HG03060 (cell line): ENCODE results near the gene YIF1B.
"Not testable (repeated sequence)": the region's sequence is repeated elsewhere in the genome, so short reads cannot be mapped to it uniquely, and the experiment has no call there.

Source experiments
- ATAC-seq: cut with Tn5 transposase; IDR thresholded peaks from one replicate; pipeline ENCODE4 v1.9.1; 2021; ENCODE audit warnings: low read depth, moderate number of reproducible peaks; ENCODE audit not compliant: unreplicated experiment

YIF1B gene

GRCh38 chr19:38315657-38316476 lies at the start of gene YIF1B:
Gene YIF1B (minus strand): TSS chr19:38315947. CDS start chr19:38315917, 30 bp downstream.
- ATAC-seq: peak; percentile 73

- not testable (repeated sequence) for ATAC-seq
Observed at GRCh38 chr19:38362946-38363688, 47.4 kb upstream of the YIF1B start.

- no peak for ATAC-seq
Observed at GRCh38 chr19:38362076-38362945, 46.6 kb upstream of the YIF1B start.

GRCh38 chr19:38361633-38362075 lies 45.9 kb upstream of the YIF1B start:
- ATAC-seq: no peak

GRCh38 chr19:38360839-38361631 lies 45.3 kb upstream of the YIF1B start:
- no peak for ATAC-seq

- no peak for ATAC-seq
Observed at GRCh38 chr19:38360351-38360750, 44.6 kb upstream of the YIF1B start.

- ATAC-seq: no peak
Observed at GRCh38 chr19:38359242-38360021, 43.7 kb upstream of the YIF1B start.

- ATAC-seq: no peak
Observed at GRCh38 chr19:38358071-38358470, 42.3 kb upstream of the YIF1B start.

- ATAC-seq: no peak
Observed at GRCh38 chr19:38355728-38356725, 40.3 kb upstream of the YIF1B start.

GRCh38 chr19:38352611-38353010 lies 36.9 kb upstream of the YIF1B start:
- ATAC-seq: no peak

GRCh38 chr19:38351865-38352395 lies 36.2 kb upstream of the YIF1B start:
- no peak for ATAC-seq

- ATAC-seq: no peak
Observed at GRCh38 chr19:38350883-38351282, 35.1 kb upstream of the YIF1B start.

GRCh38 chr19:38346837-38347236 lies 31.1 kb upstream of the YIF1B start:
- ATAC-seq: no peak

- ATAC-seq: no peak
Observed at GRCh38 chr19:38340927-38341326, 25.2 kb upstream of the YIF1B start.

GRCh38 chr19:38339011-38339410 lies 23.3 kb upstream of the YIF1B start:
- not testable (repeated sequence) for ATAC-seq

GRCh38 chr19:38337360-38337653 lies 21.6 kb upstream of the YIF1B start:
- no peak for ATAC-seq

- ATAC-seq: peak; percentile 44
Observed at GRCh38 chr19:38336638-38337359, 21.1 kb upstream of the YIF1B start.
